MM.1S (cell line): ENCODE data around the gene PRG3.

Source experiments
- DNase-seq: peaks from one replicate; pipeline ENCODE4 v3.0.0-alpha.2; 2015
- H2AFZ ChIP-seq: fragments of 300-600 bp; sonication (generic); 2 replicates; pipeline ENCODE4 v1.6.0; 2016; ENCODE audit warnings: antibody characterized with exemption, low read length
- H3F3A ChIP-seq: fragments of 300-600 bp; sonication (generic); 2 replicates; pipeline ENCODE4 v1.6.1; 2016; ENCODE audit warnings: mild to moderate bottlenecking, antibody characterized with exemption, low read length, moderate library complexity, mixed read lengths; ENCODE audit not compliant: insufficient read depth
- H3K27ac ChIP-seq: fragments of 300-600 bp; sonication (generic); 2 replicates; pipeline ENCODE4 v1.5.1; 2016; ENCODE audit warnings: mild to moderate bottlenecking, low read length
- H3K27me3 ChIP-seq: fragments of 300-600 bp; sonication (generic); replicated peaks from 2 replicates; pipeline ENCODE4 v1.6.0; 2016; ENCODE audit warnings: low read length; ENCODE audit not compliant: insufficient read depth
- H3K36me3 ChIP-seq: fragments of 300-600 bp; sonication (generic); replicated peaks from 2 replicates; pipeline ENCODE4 v1.6.1; 2016; ENCODE audit warnings: mild to moderate bottlenecking, low read length, mixed read lengths; ENCODE audit not compliant: insufficient read depth
- H3K4me1 ChIP-seq: fragments of 300-600 bp; sonication (generic); 2 replicates; pipeline ENCODE4 v1.6.1; 2016; ENCODE audit warnings: low read length, mixed read lengths
- H3K4me2 ChIP-seq: fragments of 300-600 bp; sonication (generic); 2 replicates; pipeline ENCODE4 v1.6.0; 2016; ENCODE audit warnings: low read depth, low read length
- H3K4me3 ChIP-seq: fragments of 300-600 bp; sonication (generic); 2 replicates; pipeline ENCODE4 v1.5.1; 2016; ENCODE audit warnings: low read length, mixed read lengths
- H3K79me2 ChIP-seq: fragments of 300-600 bp; sonication (generic); 2 replicates; pipeline ENCODE4 v1.6.1; 2016; ENCODE audit warnings: mixed run types, low read length, mixed read lengths
- H3K9ac ChIP-seq: fragments of 300-600 bp; sonication (generic); 2 replicates; pipeline ENCODE4 v1.6.1; 2016; ENCODE audit warnings: low read length, mixed read lengths
- H3K9me2 ChIP-seq: fragments of 300-600 bp; sonication (generic); replicated peaks from 2 replicates; pipeline ENCODE4 v1.6.1; 2016; ENCODE audit warnings: mild to moderate bottlenecking, low read length, mixed read lengths; ENCODE audit not compliant: insufficient read depth
- H3K9me3 ChIP-seq: fragments of 300-600 bp; sonication (generic); replicated peaks from 2 replicates; pipeline ENCODE4 v1.6.1; 2016; ENCODE audit warnings: mild to moderate bottlenecking, low read length, mixed read lengths; ENCODE audit not compliant: insufficient read depth
- H4K20me1 ChIP-seq: fragments of 300-600 bp; sonication (generic); 2 replicates; pipeline ENCODE4 v1.6.1; 2016; ENCODE audit warnings: mild to moderate bottlenecking, low read length, moderate library complexity, mixed read lengths; ENCODE audit not compliant: insufficient read depth
- CTCF ChIP-seq: fragments of 300-600 bp; sonication (generic); IDR thresholded peaks from 2 replicates; pipeline ENCODE4 v1.5.1; 2016; ENCODE audit warnings: antibody characterized with exemption, low read length, mixed read lengths
- EZH2 ChIP-seq: fragments of 300-600 bp; sonication (generic); optimal IDR thresholded peaks from 2 replicates; pipeline ENCODE3; 2017; ENCODE audit warnings: low read depth, mild to moderate bottlenecking, antibody characterized with exemption, low read length, mixed read lengths
- EZH2phosphoT487 ChIP-seq: fragments of 300-600 bp; sonication (generic); IDR thresholded peaks from 2 replicates; pipeline ENCODE4 v1.6.1; 2018; ENCODE audit warnings: antibody characterized with exemption, low read length

The PRG3 gene

DNA sequence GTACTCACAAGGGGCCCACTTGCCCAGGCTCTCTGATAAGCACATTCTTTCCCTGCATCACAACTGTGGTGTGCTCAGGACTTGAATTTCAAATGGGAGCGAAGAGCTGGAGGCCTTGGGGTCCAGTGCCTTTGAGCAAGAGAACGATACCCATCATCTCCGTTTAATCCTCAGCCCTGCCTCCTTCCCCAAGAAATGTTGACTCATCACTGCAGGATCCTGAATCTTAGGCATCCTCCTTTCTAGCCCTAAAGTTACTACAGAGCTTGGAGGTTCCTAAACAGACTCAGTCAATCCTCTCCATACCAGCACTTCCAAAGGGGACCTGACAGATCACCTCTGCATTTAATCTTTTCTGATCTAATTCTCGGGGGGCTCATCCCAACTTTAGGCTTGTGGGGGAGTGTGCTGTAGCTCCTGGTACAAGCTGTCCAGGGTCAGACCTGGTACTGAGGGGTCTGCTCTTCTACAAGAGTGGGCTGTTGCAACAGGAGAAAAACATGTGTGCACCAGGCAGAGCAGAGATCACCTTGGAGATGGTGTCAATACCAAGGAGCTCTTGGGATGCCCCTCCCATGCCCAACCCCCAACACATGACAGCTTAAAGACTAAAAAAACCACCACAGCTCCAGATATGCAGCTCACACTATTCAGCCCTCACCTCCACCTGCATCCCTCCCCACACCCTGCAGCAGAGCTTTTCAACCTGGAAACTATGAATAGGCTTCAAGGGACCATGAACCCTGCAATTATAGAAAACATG, 13.4 kb upstream of the PRG3 start:
- Histone ChIP-seq H3K36me3 (no peaks in the 10 kb centered on the region), H3K4me1 (no peaks in the 10 kb centered on the region), H3K4me3 (no peak overlapping the region), H3F3A (no peaks in the 10 kb centered on the region), H3K4me2 (no peak overlapping the region), H3K27me3 (no peaks in the 10 kb centered on the region), H3K27ac (no peak overlapping the region), H3K79me2 (no peaks in the 10 kb centered on the region), H2AFZ (no peak overlapping the region), H3K9me3 (no peaks in the 10 kb centered on the region), H3K9me2 (no peaks in the 10 kb centered on the region), H4K20me1 (no peaks in the 10 kb centered on the region), H3K9ac (no peak overlapping the region)
- DNase-seq: no peak
- no peak for TF ChIP-seq EZH2phosphoT487
- no peak for TF ChIP-seq CTCF
- TF ChIP-seq EZH2: no peak

- no peak overlapping the region for H2AFZ ChIP-seq
- DNase-seq: no peak
- H3K4me3 ChIP-seq: no peak overlapping the region
- no peaks in the 10 kb centered on the region for H3K36me3 ChIP-seq
- H3K9ac ChIP-seq: no peak overlapping the region
- H3K27me3 ChIP-seq: no peaks in the 10 kb centered on the region
- H3K79me2 ChIP-seq: no peaks in the 10 kb centered on the region
- no peaks in the 10 kb centered on the region for H3K9me2 ChIP-seq
- no peaks in the 10 kb centered on the region for H3K4me1 ChIP-seq
- TF ChIP-seq EZH2phosphoT487 (no peak), EZH2 (no peak), CTCF (no peak)
- no peaks in the 10 kb centered on the region for H3K9me3 ChIP-seq
- H4K20me1 ChIP-seq: no peaks in the 10 kb centered on the region
- H3K27ac ChIP-seq: no peak overlapping the region
- no peak overlapping the region for H3K4me2 ChIP-seq
- H3F3A ChIP-seq: no peaks in the 10 kb centered on the region
Observed at GRCh38 chr11:57392763-57393105, 11.8 kb upstream of the PRG3 start.

- no peak for DNase-seq
- no peaks in the 10 kb centered on the region for H4K20me1 ChIP-seq
- H3K79me2 ChIP-seq: no peaks in the 10 kb centered on the region
- no peak overlapping the region for H3K4me2 ChIP-seq
- no peaks in the 10 kb centered on the region for H3F3A ChIP-seq
- H3K9me2 ChIP-seq: no peaks in the 10 kb centered on the region
- H3K4me1 ChIP-seq: no peaks in the 10 kb centered on the region
- H3K4me3 ChIP-seq: no peak overlapping the region
- no peak overlapping the region for H2AFZ ChIP-seq
- TF ChIP-seq EZH2phosphoT487: no peak
- TF ChIP-seq EZH2: no peak
- TF ChIP-seq CTCF: no peak
- H3K27me3 ChIP-seq: no peaks in the 10 kb centered on the region
- no peak overlapping the region for H3K9ac ChIP-seq
- H3K36me3 ChIP-seq: no peaks in the 10 kb centered on the region
- no peak overlapping the region for H3K27ac ChIP-seq
- H3K9me3 ChIP-seq: no peaks in the 10 kb centered on the region
Observed at GRCh38 chr11:57392066-57392762, 11.3 kb upstream of the PRG3 start.
